OCI-LY3 (cell line): ENCODE results near the gene PLA2G6.
"Not testable (repeated sequence)": the region's sequence is repeated elsewhere in the genome, so short reads cannot be mapped to it uniquely, and the experiment has no call there.

ENCODE experiments used
- H2AFZ ChIP-seq: fragments of 200-600, 300-600 bp; shearing (Covaris generic); 2 replicates; pipeline ENCODE4 v1.6.0; 2014; ENCODE audit warnings: antibody characterized with exemption, low read depth, low read length
- H3K27ac ChIP-seq: fragments of 200-600, 300-600 bp; sonication (generic); 2 replicates; pipeline ENCODE4 v1.5.1; 2014; ENCODE audit warnings: mild to moderate bottlenecking, low read length, moderate library complexity, mixed read lengths
- H3K27me3 ChIP-seq: fragments of 200-600, 300-600 bp; sonication (generic); 2 replicates; pipeline ENCODE4 v1.6.1; 2014; ENCODE audit warnings: low read depth, low read length, mixed read lengths
- H3K36me3 ChIP-seq: fragments of 200-600, 300-600 bp; sonication (generic); replicated peaks from 2 replicates; pipeline ENCODE3; 2014; ENCODE audit warnings: low read depth, low read length, mixed read lengths
- H3K4me1 ChIP-seq: fragments of 300-600, 200-600 bp; sonication (generic); 2 replicates; pipeline ENCODE4 v1.6.1; 2014; ENCODE audit warnings: low read length, mixed read lengths
- H3K4me2 ChIP-seq: fragments of 200-600, 300-600 bp; sonication (generic); 2 replicates; pipeline ENCODE4 v1.6.1; 2014; ENCODE audit warnings: low read length, mixed read lengths
- H3K4me3 ChIP-seq: fragments of 300-600, 200-600 bp; sonication (generic); 2 replicates; pipeline ENCODE4 v1.5.1; 2014; ENCODE audit warnings: antibody characterized with exemption, mild to moderate bottlenecking, low read length, moderate library complexity
- H3K79me2 ChIP-seq: fragments of 300-600, 200-600 bp; shearing (Covaris generic); 2 replicates; pipeline ENCODE4 v1.6.1; 2014; ENCODE audit warnings: mild to moderate bottlenecking, low read length, mixed read lengths
- H3K9ac ChIP-seq: fragments of 300-600, 200-600 bp; shearing (Covaris generic); 2 replicates; pipeline ENCODE4 v1.6.0; 2014; ENCODE audit warnings: mild to moderate bottlenecking, low read length, moderate library complexity
- H3K9me3 ChIP-seq: fragments of 200-600, 300-600 bp; shearing (Covaris generic); 2 replicates; pipeline ENCODE4 v1.6.1; 2014; ENCODE audit warnings: low read length, mixed read lengths; ENCODE audit not compliant: insufficient read depth
- H4K20me1 ChIP-seq: fragments of 200-600, 300-600 bp; sonication (generic); 2 replicates; pipeline ENCODE4 v1.6.1; 2016; ENCODE audit warnings: low read length, mixed read lengths; ENCODE audit not compliant: insufficient read depth
- EZH2phosphoT487 ChIP-seq: fragments of 200-600 bp; shearing (Covaris generic); IDR thresholded peaks from 2 replicates; pipeline ENCODE4 v1.6.1; 2018; ENCODE audit warnings: antibody characterized with exemption, mixed run types, low read depth
- TF ChIP-seq, protein P1 (sequence below): fragments of 200-600, 300-600 bp; sonication (generic); IDR thresholded peaks from 2 replicates; pipeline ENCODE4 v1.5.1; 2014; ENCODE audit warnings: antibody characterized with exemption, low read length, low read depth

The PLA2G6 gene

GRCh38 chr22:38079804-38080203 lies 101.8 kb downstream of the PLA2G6 start:
- TF ChIP-seq, protein P1, sequence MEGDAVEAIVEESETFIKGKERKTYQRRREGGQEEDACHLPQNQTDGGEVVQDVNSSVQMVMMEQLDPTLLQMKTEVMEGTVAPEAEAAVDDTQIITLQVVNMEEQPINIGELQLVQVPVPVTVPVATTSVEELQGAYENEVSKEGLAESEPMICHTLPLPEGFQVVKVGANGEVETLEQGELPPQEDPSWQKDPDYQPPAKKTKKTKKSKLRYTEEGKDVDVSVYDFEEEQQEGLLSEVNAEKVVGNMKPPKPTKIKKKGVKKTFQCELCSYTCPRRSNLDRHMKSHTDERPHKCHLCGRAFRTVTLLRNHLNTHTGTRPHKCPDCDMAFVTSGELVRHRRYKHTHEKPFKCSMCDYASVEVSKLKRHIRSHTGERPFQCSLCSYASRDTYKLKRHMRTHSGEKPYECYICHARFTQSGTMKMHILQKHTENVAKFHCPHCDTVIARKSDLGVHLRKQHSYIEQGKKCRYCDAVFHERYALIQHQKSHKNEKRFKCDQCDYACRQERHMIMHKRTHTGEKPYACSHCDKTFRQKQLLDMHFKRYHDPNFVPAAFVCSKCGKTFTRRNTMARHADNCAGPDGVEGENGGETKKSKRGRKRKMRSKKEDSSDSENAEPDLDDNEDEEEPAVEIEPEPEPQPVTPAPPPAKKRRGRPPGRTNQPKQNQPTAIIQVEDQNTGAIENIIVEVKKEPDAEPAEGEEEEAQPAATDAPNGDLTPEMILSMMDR = no peak
- TF ChIP-seq EZH2phosphoT487 = no peak
- Histone ChIP-seq H3K27ac (no peak overlapping the region), H3K4me1 (no peaks in the 10 kb centered on the region), H3K4me2 (no peak overlapping the region), H4K20me1 (no peaks in the 10 kb centered on the region), H3K79me2 (no peaks in the 10 kb centered on the region), H3K27me3 (no peaks in the 10 kb centered on the region), H3K9ac (no peak overlapping the region), H3K4me3 (no peak overlapping the region), H3K9me3 (no peaks in the 10 kb centered on the region), H3K36me3 (no peaks in the 10 kb centered on the region), H2AFZ (no peak overlapping the region)

GRCh38 chr22:38079208-38079607 lies 102.4 kb downstream of the PLA2G6 start:
- not testable (repeated sequence) for H3K27me3 ChIP-seq, H3K4me2 ChIP-seq, H3K9ac ChIP-seq, H3K9me3 ChIP-seq, H2AFZ ChIP-seq, H3K36me3 ChIP-seq, H4K20me1 ChIP-seq, H3K79me2 ChIP-seq, H3K4me3 ChIP-seq, H3K27ac ChIP-seq, H3K4me1 ChIP-seq

DNA sequence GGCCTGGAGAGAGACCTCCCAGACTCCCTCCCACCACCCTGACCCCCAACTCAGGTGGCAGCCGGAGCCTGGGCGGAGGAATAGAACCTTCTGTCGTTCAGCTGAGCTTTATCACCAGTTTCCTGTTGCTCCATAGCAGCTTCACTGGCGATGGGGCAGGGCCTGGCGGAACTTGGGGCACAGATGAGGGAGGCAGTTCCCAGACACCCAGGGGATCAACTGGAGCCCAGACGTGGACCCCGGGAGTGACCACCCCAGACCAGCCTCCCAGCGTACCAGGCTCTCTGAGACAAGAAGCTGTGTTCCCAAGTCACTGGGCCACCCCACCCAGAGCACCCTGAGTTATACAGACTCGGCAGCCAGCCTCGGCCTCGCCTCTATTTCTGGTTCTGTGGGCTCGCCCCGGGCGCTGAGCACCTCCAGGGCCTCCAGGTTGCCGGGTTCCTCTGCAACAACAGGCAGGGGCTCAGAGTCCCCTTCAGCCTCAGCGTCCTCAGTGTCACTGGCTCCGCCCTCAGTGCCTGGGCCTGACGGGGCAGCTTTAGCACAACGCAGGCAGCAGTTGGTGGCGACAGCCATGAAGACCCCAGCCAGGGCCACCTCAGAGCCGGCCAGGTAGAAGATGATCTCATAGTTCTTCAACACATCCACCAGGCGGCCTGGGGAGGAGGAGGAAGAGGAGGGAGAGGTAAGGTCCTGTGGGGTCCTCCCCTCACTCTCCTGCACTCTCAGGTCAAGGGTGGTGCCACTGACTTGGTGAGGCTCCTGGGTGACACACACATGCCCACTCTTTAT lies 103.4 kb downstream of the PLA2G6 start:
- Histone ChIP-seq H3K9me3 (no peaks in the 10 kb centered on the region), H3K79me2 (no peaks in the 10 kb centered on the region), H3K4me2 (no peak overlapping the region), H3K27me3 (no peaks in the 10 kb centered on the region), H2AFZ (no peak overlapping the region), H3K27ac (no peak overlapping the region), H3K9ac (no peak overlapping the region), H4K20me1 (no peaks in the 10 kb centered on the region), H3K4me1 (no peaks in the 10 kb centered on the region), H3K4me3 (no peak overlapping the region), H3K36me3 (no peaks in the 10 kb centered on the region)
- TF ChIP-seq, protein P1 = no peak
- TF ChIP-seq EZH2phosphoT487 = no peak

DNA sequence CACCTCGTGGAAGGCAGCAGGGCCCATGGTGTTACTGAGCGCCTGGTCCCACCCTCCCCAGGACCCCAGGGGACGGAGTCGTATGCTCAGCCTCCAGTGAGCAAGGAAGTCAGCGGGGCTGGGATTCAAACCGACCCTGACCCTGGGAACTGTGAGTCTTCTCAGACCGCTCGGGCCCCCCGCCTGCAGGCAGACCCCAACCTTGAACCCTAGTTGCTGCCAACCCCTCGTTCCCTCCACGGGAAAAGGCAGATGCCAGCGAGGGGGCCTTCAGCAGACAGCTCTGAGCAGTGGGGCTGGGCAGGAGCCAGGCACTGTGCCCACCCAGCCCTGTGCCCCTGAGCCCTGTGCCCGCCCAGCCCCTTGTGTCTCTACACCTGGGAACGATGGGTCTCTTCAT lies 104.0 kb downstream of the PLA2G6 start:
- H3K36me3 ChIP-seq = no peaks in the 10 kb centered on the region
- H3K9ac ChIP-seq = no peak overlapping the region
- no peak overlapping the region for H3K4me2 ChIP-seq
- no peaks in the 10 kb centered on the region for H3K9me3 ChIP-seq
- H2AFZ ChIP-seq = no peak overlapping the region
- H3K79me2 ChIP-seq = no peaks in the 10 kb centered on the region
- H3K4me3 ChIP-seq = no peak overlapping the region
- TF ChIP-seq, protein P1 = no peak
- TF ChIP-seq EZH2phosphoT487 = no peak
- H4K20me1 ChIP-seq = no peaks in the 10 kb centered on the region
- H3K27ac ChIP-seq = no peak overlapping the region
- no peaks in the 10 kb centered on the region for H3K27me3 ChIP-seq
- H3K4me1 ChIP-seq = no peaks in the 10 kb centered on the region
